ENCODE data around the gene NMNAT2.

DNA sequence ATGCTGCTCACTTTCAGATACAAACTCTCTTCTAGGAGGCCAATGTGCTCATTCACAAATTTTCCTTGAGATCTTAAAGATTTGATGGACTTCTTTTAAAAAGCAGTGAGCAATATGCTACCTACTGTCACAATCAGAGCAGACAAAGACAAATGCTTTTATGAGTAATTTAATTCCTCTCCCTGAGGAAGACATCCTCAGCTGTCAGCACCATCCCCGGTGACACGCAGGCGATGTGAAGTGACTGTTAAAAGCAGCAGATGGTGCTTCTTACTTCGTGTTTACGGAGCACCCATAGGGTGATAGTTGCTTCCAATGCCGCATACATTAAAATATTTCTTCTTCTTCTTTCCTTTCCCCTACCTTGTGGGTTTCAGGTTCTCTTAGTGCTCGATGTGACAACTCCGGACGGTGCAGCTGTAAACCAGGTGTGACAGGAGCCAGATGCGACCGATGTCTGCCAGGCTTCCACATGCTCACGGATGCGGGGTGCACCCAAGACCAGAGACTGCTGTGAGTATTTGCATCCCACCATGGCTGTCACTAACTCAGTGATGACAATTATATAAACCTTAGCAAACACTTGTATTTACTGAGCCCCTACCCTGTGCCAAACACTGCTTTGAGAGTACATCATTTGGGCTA lies 203.0 kb downstream of the NMNAT2 start:
- TF ChIP-seq, protein P1, sequence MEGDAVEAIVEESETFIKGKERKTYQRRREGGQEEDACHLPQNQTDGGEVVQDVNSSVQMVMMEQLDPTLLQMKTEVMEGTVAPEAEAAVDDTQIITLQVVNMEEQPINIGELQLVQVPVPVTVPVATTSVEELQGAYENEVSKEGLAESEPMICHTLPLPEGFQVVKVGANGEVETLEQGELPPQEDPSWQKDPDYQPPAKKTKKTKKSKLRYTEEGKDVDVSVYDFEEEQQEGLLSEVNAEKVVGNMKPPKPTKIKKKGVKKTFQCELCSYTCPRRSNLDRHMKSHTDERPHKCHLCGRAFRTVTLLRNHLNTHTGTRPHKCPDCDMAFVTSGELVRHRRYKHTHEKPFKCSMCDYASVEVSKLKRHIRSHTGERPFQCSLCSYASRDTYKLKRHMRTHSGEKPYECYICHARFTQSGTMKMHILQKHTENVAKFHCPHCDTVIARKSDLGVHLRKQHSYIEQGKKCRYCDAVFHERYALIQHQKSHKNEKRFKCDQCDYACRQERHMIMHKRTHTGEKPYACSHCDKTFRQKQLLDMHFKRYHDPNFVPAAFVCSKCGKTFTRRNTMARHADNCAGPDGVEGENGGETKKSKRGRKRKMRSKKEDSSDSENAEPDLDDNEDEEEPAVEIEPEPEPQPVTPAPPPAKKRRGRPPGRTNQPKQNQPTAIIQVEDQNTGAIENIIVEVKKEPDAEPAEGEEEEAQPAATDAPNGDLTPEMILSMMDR (IDR thresholded peaks at IDR 0.05; ENCODE audit: low read depth, low read length) = no peak
- TF ChIP-seq EZH2phosphoT487 (IDR thresholded peaks at IDR 0.05; ENCODE audit: low read depth) = no peak

Data from OCI-LY3 (cell line).